K562 (cell line): ENCODE data around the gene ATP13A2. TPM values are rescaled to one million over a fixed set of nuclear protein-coding genes. Genes with fewer than 3 reads are reported as not detected.

Source experiments
- ATAC-seq: fragments of 200-7000 bp; cut with Tn5 transposase; 3 replicates; pipeline ENCODE4 v1.9.1; 2020; ENCODE audit warnings: moderate library complexity
- BruUV-seq: library from RNA; stranded (reverse); fragments of 400-500 nt; replicated peaks from 2 replicates; lab custom pipeline; 2021; lab: Mats Ljungman, UMichigan
- CTCF ChIA-PET: fragments of 300-600 bp; formaldehyde crosslinking; extraction: SDS; loops from one replicate; lab custom pipeline; 2021; ENCODE audit warnings: low intra/inter-chr PET ratio; lab: Yijun Ruan, JAX
- POLR2A ChIA-PET: fragments of 300-600, 350-650 bp; sonication (Branson Sonifier 250); formaldehyde crosslinking; extraction: SDS; loops from one replicate; lab custom pipeline; 2021; ENCODE audit warnings: antibody characterized with exemption, inconsistent platforms; lab: Yijun Ruan, JAX
- DNase-seq, 4 experiments: peaks; one replicate each; pipeline versions ENCODE4 v3.0.0 to v3.0.0-alpha.2; 2011 to 2018; ENCODE audit warnings: low spot score in 3 of 4, mixed read lengths in 3 of 4; ENCODE audit errors: extremely low read depth in 1 of 4
- FAIRE-seq: peaks from 2 replicates; lab custom pipeline; 2011; peaks lifted over from hg19 to GRCh38; lab: Jason Lieb, UNC
- H2AFZ ChIP-seq: 2 replicates; pipeline ENCODE4 v1.6.0; 2011; ENCODE audit warnings: low read depth, low read length, control low read depth, inconsistent platforms
- H3K27ac ChIP-seq: fragments of 200-600 bp; 3 replicates; pipeline ENCODE4 v1.8.0; 2011; ENCODE audit warnings: low read depth, mild to moderate bottlenecking, control low read depth, inconsistent platforms, low read length, moderate library complexity, mixed read lengths; ENCODE audit errors: extremely low read depth
- H3K27me3 ChIP-seq, 2 experiments: fragments of 300-600 bp in 1 of 2; 2 replicates in 1 of 2; 3 replicates in 1 of 2; pipeline versions ENCODE4 v1.6.0 to v1.8.0; 2011; ENCODE audit warnings: inconsistent platforms in 2 of 2, low read length in 2 of 2, mild to moderate bottlenecking in 1 of 2, mixed read lengths in 1 of 2, moderate library complexity in 1 of 2; ENCODE audit not compliant: control insufficient read depth in 2 of 2, insufficient read depth in 2 of 2
- H3K36me3 ChIP-seq: fragments of 300-600 bp; 3 replicates; pipeline ENCODE4 v1.8.0; 2011; ENCODE audit warnings: mild to moderate bottlenecking, low read length, inconsistent platforms; ENCODE audit not compliant: control insufficient read depth, insufficient read depth
- H3K4me1 ChIP-seq, 2 experiments: fragments of 200-600 bp in 1 of 2; replicated peaks in 1 of 2; 2 replicates in 1 of 2; 3 replicates in 1 of 2; pipeline versions ENCODE4 v1.5.1 to v1.8.0; 2011; ENCODE audit warnings: inconsistent platforms in 2 of 2, low read length in 2 of 2, mild to moderate bottlenecking in 1 of 2, mixed read lengths in 1 of 2, moderate library complexity in 1 of 2; ENCODE audit not compliant: control insufficient read depth in 2 of 2, insufficient read depth in 2 of 2
- H3K4me2 ChIP-seq: 2 replicates; pipeline ENCODE4 v1.6.1; 2011; ENCODE audit warnings: low read length, control low read depth, inconsistent platforms, mixed read lengths; ENCODE audit not compliant: insufficient read depth
- H3K4me3 ChIP-seq: fragments of 200-600 bp; sonication (generic), shearing (Covaris generic); 2 replicates; pipeline ENCODE4 v1.5.1; 2016; ENCODE audit warnings: control low read depth, inconsistent platforms
- H3K79me2 ChIP-seq: fragments of 200-600 bp; 3 replicates; pipeline ENCODE4 v1.8.0; 2011; ENCODE audit warnings: low read length, inconsistent platforms; ENCODE audit not compliant: control insufficient read depth, insufficient read depth
- H3K9ac ChIP-seq, 2 experiments: 2 replicates each; pipeline versions ENCODE4 v1.6.0 to v1.6.1; 2011; ENCODE audit warnings: low read depth in 2 of 2, low read length in 2 of 2, control low read depth in 1 of 2, inconsistent platforms in 1 of 2, mild to moderate bottlenecking in 1 of 2, mixed read lengths in 1 of 2; ENCODE audit not compliant: insufficient read depth in 1 of 2
- H3K9me1 ChIP-seq: one replicate; pipeline ENCODE4 v1.6.0; 2011; ENCODE audit warnings: inconsistent platforms, mild to moderate bottlenecking, low read length, moderate library complexity; ENCODE audit not compliant: control insufficient read depth, insufficient read depth
- H3K9me3 ChIP-seq: replicated peaks from 2 replicates; pipeline ENCODE4 v1.5.1; 2011; ENCODE audit warnings: low read depth, low read length, inconsistent platforms; ENCODE audit not compliant: control insufficient read depth, insufficient read depth
- H4K20me1 ChIP-seq: replicated peaks from 2 replicates; pipeline ENCODE4 v1.6.1; 2011; ENCODE audit warnings: low read length, inconsistent platforms, mixed read lengths; ENCODE audit not compliant: control insufficient read depth, insufficient read depth
- ASH1L ChIP-seq: fragments of 450-650 bp; IDR thresholded peaks from 2 replicates; pipeline ENCODE4 v1.6.1; 2018; ENCODE audit warnings: borderline replicate concordance, mild to moderate bottlenecking, low read depth; ENCODE audit not compliant: partially characterized antibody
- CREB5 ChIP-seq: fragments of 250-450 bp; sonication (Bioruptor Pico); IDR thresholded peaks from 2 replicates; pipeline ENCODE4 v1.5.0; 2020; ENCODE audit warnings: mild to moderate bottlenecking
- EGR1 ChIP-seq: fragments of 450-650 bp; conservative IDR thresholded peaks from 2 replicates; pipeline ENCODE4 v1.6.1; 2017; ENCODE audit warnings: mild to moderate bottlenecking
- HDAC8 ChIP-seq: fragments of 450-650 bp; IDR thresholded peaks from 2 replicates; pipeline ENCODE4 v1.6.1; 2016; ENCODE audit warnings: mild to moderate bottlenecking, missing genetic modification characterization, moderate library complexity, missing compliant biosample characterization
- PRMT5 ChIP-seq: sonication (generic); formaldehyde crosslinking; IDR thresholded peaks from 2 replicates; pipeline ENCODE4 v1.5.0; 2020; ENCODE audit warnings: missing genetic modification reagents
- RBBP5 ChIP-seq: fragments of 200-600 bp; sonication (generic); IDR thresholded peaks from 2 replicates; pipeline ENCODE4 v1.6.1; 2012; ENCODE audit warnings: borderline replicate concordance, mild to moderate bottlenecking, low read length, control low read depth, inconsistent platforms; ENCODE audit not compliant: insufficient read depth, poor library complexity, severe bottlenecking
- TCF3 ChIP-seq: sonication (generic); formaldehyde crosslinking; IDR thresholded peaks from 2 replicates; pipeline ENCODE4 v1.4.0; 2020; ENCODE audit warnings: mild to moderate bottlenecking, missing genetic modification reagents
- ZFP1 ChIP-seq: fragments of 450-650 bp; formaldehyde crosslinking; IDR thresholded peaks from 2 replicates; pipeline ENCODE4 v1.4.0; 2020; ENCODE audit warnings: mild to moderate bottlenecking, mixed read lengths
- ZFP36 ChIP-seq: fragments of 150-350 bp; IDR thresholded peaks from 2 replicates; pipeline ENCODE4 v1.6.1; 2018; ENCODE audit warnings: low read length, low read depth; ENCODE audit not compliant: partially characterized antibody
- ZNF318 ChIP-seq, 2 experiments: fragments of 450-650 bp; IDR thresholded peaks; 2 replicates each; pipeline ENCODE4 v1.6.1; 2016; ENCODE audit warnings: mild to moderate bottlenecking in 2 of 2, borderline replicate concordance in 1 of 2, low read depth in 1 of 2, moderate library complexity in 1 of 2
- ZNF699 ChIP-seq: fragments of 250-450 bp; sonication (Bioruptor Pico); IDR thresholded peaks from 2 replicates; pipeline ENCODE4 v1.8.0; 2021; ENCODE audit warnings: mild to moderate bottlenecking, moderate library complexity; ENCODE audit not compliant: insufficient replicate concordance
- WGBS: fragments of 100-300 bp; shearing (Covaris generic); methylation state at CpG from one replicate; pipeline ENCODE4 v1.1.6; 2016; ENCODE audit warnings: low coverage, mixed read lengths; ENCODE audit not compliant: insufficient coverage; ENCODE audit errors: missing lambda C conversion rate; 5-methylcytosine and 5-hydroxymethylcytosine counted together
- in situ Hi-C: fragments of 300-500 bp; cut with MboI; formaldehyde crosslinking; loops from 4 replicates; pipeline ENCODE4 v1.15.0; 2018; ENCODE audit warnings: inconsistent platforms, mixed read lengths
- intact Hi-C: fragments of 100-400 bp; cut with micrococcal nuclease; formaldehyde crosslinking; loops from 2 replicates; pipeline ENCODE4 v1.14.2; 2022
- polyA plus RNA-seq, 8 experiments: library from polyadenylated mRNA; depleted of rRNA in 4 of 8; stranded (reverse) in 5 of 8; unstranded in 3 of 8; fragments of >200 nt; fragmentation: Nextera tagmentation in 2 of 8; fragmentation: Illumina TruSeq in 1 of 8; extraction: Ambion mirVana in 2 of 8; extraction: Trizol in 1 of 8; gene quantifications; 2 replicates each; pipeline versions ENCODE4 v1.2.1 to v1.2.3, GENCODE V29; 2011 to 2014; ENCODE audit warnings: inconsistent platforms in 1 of 8, missing spikeins in 1 of 8
- total RNA-seq, 7 experiments: library from RNA; depleted of rRNA in 6 of 7; stranded (reverse); fragments of >200 nt in 6 of 7; fragmentation: Illumina TruSeq in 2 of 7; extraction: Trizol in 2 of 7; gene quantifications; 2 replicates each; pipeline versions ENCODE4 v1.2.1 to v1.2.3, GENCODE V29; 2011 to 2021; ENCODE audit warnings: low replicate concordance in 1 of 7

Gene ATP13A2
- total and polyA plus RNA-seq, 9 of the 15 experiments (the other 6 are each of a cell fraction or from before 2014, with no cell fraction given), result 0.36 to 56.3 (median 16.3) TPM

- Histone ChIP-seq H2AFZ (no peak overlapping the region), H3K9me3 (no peaks in the 10 kb centered on the region), H3K4me2 (no peak overlapping the region), H3K4me3 (no peak overlapping the region), H3K9me1 (no peaks in the 10 kb centered on the region), H3K9ac (no peak overlapping the region), H3K27ac (no peak overlapping the region), H3K79me2 (no peaks in the 10 kb centered on the region), H3K4me1 (peaks cover 0 to 28% of the 10 kb centered on the region in 2 experiments; a peak in 2 of 5 replicates), H4K20me1 (no peaks in the 10 kb centered on the region), H3K36me3 (no peaks in the 10 kb centered on the region), H3K27me3 (no peaks in the 10 kb centered on the region)
- DNase-seq (no peak), FAIRE-seq (no peak), ATAC-seq (no peak)
- ChIA-PET CTCF (no interaction called here), POLR2A (interaction anchor here (1.4 kb wide), 1 partner anchor 39 kb away, joined by 5 read pairs; no protein-coding TSS in a partner anchor)
- 56% methylated on average over 16 of the region's 19 CpGs for WGBS
- in situ Hi-C loops (no loop called here), intact Hi-C loops (no loop called here)
- no TSS peak for BruUV-seq
- TF ChIP-seq ASH1L, result no peak
- TF ChIP-seq ZNF699, result no peak
- no peak for TF ChIP-seq ZFP36
- TF ChIP-seq TCF3 (CRISPR knock-in tag), result no peak
- TF ChIP-seq RBBP5, result no peak
- TF ChIP-seq PRMT5 (CRISPR knock-in tag), result no peak
- TF ChIP-seq CREB5 (CRISPR knock-in tag), result no peak
- no peak for TF ChIP-seq EGR1
- no peak for TF ChIP-seq ZFP1
- no peak for TF ChIP-seq HDAC8 (tag)
- TF ChIP-seq ZNF318 (IDR thresholded peaks at IDR 0.05; ENCODE audit: borderline replicate concordance in 1 of 2, low read depth in 1 of 2), result no peak
Measured at GRCh38 chr1:16944038-16944437, 67.7 kb downstream of the ATP13A2 start.
